Stimulated activated CD8-positive, alpha-beta memory T cell treated with anti-CD3 and anti-CD28 coated beads, Interleukin-4, amount 100 ng/mL, for 48 hours (primary cell): Measurements from ENCODE around the gene TNIK.
A peak's percentile ranks its signal among the peaks of the same experiment; 100 is the strongest.
"Not testable (repeated sequence)": the region's sequence is repeated elsewhere in the genome, so short reads cannot be mapped to it uniquely, and the experiment has no call there.

Source experiments
- DNase-seq: peaks from one replicate; pipeline ENCODE4 v3.0.0-alpha.2; 2020

The TNIK gene

DNA sequence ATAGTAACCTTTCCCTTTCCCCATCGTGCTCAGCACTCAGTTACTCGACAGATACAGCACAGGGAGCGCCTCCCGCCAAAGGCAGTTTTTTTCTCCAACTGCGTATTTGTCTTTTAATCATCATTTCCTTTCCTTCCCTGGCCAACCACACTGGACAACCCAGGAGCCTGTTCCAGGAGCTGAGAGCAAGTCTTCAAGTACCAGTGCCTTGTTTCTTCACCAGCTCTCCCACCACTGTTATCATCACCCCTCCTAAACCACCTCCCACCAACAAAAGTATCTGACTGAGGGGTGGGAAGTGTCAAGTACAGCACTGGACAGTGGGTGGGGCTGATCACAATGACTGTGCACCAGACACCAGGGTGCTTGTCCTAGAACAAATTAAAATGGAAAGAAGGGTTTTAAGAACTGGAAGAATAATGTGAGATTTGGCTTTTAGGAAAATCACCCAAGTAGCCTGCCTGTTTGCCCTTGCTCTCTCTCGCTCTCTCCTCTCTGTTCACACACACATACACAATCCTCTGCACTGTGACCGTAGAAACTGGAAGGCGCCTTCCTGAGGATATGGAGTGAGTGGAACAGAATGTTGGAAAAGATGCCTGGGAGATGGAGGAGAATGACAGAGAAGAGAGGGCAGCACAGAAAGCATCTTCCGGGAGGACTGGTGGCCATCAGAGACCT is 126.3 kb downstream of the TNIK start:
- no peak for DNase-seq

DNA sequence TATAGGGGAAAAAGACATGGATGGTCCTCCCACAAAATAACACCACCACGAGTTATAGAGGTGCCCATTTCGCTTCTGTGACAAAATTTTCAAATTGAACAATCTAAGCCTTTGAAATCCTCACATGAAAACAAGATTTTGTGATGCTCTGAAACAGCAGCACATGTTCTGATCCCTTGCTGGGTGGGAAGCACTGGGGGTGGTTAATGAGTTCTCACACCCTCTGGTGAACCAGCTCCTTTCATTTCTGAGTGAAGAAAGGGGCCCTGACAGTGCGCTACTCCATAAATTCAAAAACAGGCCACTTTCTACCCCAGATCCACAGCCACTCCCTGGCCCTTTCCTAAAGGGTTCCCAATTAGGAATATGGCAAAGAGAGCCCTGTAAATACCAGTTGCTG is 129.3 kb downstream of the TNIK start:
- no peak for DNase-seq

DNA sequence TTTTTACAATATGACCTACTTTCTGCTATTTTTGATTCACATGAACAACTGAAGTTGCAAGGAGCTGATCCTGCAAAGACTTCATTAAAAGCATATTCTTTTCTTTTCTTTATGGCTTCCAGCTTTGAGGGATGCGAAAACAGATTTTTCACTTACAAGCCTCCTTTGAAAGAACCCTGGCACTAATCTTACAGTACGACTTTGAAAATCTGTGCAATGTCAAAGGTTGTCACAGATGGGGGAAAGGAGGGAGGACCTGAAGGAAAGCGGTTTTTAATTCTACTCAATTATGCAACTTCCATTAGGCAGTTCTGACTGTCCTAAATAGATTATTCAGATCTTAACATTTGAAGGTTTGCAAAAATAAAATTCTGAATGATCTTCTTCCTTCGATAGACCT is 130.5 kb downstream of the TNIK start:
- no peak for DNase-seq

DNA sequence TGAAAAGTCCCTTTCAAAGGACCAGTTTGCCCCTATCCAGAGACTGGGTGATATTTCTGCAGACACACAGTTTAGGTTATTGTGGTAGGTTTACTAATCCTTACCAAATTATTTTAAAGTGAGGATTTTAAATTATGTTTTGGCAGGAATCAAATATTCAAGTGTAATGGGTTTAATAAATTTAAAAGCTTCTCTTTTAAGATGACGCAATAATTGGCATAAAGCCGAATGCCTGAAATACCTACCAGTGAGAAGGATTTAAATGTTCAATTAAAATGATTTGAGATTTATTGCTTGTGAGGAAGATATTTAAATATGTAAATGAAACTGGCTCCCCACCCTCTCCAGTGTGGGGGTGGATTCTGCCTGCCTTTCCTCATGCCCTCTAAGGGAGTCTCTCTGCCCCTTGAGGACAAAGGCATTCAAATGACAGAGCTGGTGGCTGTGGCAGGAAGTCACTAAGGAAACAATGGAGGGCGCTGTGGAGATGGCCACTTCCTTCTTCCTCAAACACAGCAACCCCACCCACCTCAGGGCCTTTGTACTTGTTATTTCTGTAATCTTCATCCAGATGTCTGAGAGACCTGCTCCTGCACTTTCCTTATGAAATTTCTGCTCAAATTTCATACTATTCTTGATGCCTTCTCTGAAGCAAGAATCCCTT is 131.7 kb downstream of the TNIK start:
- peak; percentile 48 for DNase-seq

DNA sequence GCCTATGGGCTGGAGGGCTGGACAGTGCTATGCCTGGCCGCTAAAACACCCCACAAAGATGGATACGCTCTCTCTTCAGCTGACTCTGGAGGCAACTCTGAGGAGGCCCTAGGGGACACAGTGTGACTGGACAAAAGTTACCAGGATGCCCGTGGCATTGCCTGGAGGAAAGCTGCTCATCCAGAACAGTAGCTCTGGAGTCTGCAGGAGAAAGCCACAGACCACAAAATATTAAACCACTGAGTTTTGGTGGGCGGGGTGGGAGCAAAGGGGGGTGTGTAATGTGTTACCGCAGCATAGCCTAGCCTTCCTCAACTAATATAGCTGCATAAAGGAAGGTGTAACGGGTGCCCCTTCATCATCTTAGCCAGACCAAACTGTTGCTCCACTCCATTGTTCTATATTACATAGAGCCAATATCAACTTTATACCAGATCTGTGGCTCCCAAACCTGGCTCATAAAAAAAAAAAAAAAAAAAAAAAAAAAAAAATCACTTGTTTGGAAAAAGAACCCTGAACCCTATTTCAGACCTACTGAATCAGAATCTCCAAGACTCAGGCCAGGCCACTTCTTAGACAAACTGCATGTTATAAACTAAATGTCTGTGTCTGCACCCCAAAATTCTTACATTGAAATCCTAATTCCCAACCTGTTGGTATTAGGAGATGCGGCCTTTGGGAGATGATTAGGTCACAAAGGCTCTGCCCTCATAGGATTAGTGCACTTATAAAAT is 132.6 kb downstream of the TNIK start:
- no peak for DNase-seq

DNA sequence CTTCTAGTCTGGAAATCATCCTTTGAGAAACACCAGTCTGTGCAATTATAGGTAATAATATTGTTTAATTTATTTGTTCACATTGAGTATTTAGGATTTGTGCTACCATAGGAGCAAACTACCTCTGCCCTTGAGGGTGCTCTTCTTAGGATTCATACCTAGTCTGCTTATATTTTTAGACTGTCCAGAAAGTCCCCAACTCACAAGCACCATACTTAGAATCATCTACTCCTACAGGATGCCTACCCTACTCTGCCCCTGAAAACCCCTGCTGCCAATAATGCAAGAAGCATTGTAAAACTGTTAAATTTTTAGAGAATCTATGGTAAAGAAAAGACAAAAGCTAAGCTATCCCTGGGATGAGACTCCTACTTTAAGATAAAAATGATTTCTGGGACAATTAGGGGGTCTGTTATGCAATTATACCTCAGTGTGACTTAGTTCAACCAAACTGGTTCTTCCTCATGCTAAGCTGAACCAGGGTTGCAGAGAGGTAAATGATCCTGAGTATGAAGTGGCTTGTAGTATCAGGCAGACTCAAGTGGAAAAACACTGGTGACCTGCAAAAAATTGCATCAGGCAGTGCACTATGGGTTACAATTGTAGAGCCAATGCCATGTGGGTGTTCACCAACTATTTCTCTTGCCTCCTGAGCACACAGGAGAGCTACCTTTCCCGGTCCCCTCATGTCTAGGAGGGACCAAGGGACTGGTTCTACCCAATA is 133.3 kb downstream of the TNIK start:
- DNase-seq: no peak

DNA sequence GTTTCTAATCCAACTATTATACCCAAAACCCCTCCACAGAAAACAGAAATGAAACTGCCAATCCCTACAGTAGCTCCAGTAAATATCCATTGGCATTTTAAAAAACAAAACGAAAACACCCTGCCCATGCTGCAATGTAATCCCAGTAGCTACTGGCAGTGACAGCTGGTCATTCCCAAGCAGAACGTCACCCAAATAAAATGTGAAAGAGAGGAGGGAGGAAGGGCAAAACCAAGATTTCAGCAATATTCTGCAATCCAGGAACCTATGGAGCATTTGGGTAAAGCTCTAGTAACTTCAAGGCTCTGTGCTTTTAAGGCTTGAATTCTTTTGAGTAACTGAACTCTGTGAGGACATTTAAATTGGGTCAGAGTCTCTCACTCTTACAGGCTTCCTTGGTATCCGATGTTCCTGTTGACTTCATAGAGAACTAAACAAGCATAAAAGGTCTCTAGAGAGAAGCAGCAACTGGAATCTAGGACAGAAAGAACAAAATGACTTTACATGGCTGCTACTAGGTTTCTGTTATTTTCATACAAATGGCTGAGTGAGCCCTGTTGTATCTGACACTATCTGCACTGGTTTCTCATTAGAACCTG is 136.2 kb downstream of the TNIK start:
- no peak for DNase-seq

DNA sequence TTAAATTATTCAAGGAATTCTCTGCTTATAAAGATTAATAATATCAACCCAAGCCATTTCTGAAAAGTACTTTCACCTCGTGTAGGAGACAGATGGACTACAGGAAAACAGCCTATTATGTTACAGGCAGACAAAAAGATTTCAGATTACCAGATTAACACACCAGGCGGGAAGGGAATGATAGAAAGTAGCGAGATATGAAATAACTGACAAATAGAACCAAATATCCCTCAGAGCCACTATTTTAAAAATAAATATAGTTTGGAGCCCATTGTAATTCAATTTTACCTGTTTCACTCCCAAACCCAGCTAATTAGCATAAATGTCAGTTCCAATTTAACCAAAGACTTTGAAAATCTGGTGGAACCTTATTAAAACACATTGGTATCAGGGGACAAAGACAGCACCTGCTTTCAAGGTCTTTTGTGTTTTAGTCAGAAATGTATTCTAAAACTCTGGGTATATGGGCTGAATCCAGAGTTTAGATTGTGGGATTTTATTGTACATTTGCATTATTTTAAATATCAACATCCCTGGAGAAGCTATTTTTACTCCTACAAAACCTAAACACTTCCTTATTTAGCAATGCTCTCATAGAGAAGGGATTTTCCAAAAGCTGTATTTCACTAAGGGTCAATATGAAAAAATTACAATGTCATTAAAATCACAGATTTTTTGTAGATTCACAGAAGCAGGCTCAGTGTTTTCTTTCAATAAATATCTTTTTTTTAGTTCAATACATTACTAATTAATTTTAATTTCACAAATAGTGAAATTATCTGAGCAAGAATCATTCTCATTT is 138.4 kb downstream of the TNIK start:
- DNase-seq: no peak

DNA sequence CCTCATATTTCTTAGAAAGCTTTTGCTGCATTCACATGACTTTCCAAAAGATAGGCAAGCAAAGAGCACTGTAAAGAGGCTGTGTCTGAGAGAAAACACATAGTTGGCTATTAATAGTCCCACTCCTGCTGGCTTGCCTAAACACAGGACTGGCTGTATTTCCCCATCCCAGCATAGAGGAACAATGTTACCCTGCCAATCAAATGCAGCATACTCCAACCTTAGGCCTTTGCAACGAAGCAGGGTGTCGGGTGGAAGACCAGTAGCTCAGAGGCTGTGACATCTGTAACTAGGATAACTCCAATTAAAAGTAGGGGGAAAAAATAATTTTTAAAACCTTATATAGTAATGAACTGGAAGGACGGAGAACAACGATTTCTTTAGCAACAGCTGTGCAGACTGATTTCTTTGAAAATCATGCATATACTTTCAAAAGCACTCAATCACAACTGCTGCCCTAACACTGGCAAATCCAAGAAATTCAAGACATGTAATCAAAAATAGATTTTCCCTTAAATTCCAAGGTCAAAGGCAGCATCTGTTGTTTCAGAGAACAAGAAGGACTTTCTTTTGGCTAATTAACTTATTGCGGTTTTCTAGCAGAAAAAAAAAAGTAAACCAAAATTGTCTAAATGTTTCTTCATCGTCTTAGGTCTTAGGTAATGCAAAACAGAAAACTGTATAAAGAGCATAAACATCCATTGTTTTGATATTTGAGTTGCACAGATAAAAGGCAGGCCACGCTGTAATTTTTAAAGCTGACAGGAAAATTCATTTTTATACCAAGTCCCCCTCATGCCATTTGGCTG is 139.3 kb downstream of the TNIK start:
- no peak for DNase-seq

DNA sequence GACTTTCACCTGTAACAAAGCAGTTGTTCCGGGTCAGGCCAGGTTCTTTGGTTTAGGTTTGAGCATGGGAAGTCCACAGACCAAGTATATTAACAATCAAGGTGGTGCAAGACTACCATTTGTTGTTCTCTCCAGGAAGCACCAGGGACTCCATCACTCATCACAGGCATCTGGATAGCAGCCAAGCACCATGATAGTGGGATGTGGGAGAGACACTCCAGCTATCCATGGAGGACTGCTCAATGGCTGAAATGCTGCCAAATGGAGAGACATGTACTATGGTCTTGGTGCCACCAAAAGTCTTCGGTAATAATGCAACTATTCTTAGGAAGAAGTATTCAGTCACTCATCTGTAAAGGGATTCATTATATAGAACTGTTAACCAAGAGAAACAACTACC is 143.0 kb downstream of the TNIK start:
- DNase-seq: no peak

DNA sequence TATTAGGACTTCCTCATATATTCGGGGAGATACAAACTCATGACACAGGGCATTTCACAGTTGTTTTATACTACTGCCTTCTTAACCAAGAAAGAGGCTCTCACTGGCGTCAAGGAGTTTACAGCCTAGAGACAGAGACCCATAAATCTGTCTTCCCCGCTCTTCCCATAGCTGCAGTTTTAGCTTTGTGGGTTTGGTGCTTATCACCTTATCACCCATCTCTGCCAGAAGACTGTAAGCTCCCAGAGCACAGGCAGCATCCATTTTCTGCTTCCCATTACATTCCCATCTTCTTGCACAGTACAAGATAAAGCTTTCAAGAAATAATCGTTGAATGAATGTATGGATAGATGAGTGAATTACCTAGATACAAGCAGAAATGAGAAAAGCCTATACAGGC is 144.3 kb downstream of the TNIK start:
- no peak for DNase-seq

DNA sequence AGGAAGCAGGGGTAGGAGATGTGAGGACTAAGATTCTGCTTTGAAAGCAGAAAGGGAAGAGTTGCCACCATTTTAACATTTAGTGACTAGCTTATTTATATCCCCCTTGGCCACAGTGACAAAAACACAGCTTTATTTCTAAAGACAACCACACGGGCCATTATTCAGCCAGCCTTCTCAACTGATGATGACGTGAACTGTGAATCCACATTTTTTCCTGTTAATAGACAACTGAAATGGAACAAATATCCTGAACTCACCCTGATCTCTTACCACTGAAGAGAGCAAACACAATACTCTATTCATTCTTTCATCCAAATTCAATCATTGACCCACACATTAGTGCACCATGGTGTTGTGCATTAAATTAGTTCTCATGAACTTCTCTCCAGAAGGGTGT is 145.1 kb downstream of the TNIK start:
- DNase-seq: no peak

DNA sequence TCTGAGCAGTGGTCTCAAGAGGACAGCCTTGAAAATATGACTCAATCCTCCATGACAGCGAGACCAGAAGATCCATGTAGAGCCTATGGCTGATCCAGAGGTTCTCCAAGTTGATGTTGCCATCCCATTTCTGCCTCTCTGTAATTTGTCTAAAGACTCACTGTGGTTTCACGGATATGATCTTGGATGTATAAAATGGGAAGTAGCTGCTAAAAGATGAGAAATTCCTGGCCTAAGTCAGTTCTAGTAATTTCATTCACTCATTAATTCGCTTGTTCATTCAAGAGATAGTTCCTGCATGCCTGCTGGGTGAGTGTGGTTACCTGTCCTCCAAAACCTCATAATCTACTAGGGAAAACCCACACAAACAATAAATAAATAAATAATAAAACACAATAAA is 145.9 kb downstream of the TNIK start:
- no peak for DNase-seq

DNA sequence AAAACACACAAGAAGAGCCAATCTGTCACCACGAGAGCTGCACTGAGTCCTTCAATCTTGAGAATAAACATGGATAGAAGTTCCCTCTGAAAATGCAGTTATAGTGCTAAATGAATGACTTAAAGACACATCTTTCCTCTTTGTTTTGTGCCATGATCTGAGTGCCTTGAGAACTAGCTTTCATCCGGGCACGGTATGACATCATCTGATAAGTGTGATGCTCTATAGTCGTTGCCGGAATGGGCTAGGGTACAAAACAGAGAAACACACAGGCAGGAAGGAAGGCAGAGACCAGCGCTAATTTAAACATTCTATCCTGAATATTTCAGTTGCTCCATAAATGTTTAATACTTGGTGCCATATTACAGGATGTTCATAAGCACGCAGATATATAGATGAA is 146.5 kb downstream of the TNIK start:
- DNase-seq: no peak

DNA sequence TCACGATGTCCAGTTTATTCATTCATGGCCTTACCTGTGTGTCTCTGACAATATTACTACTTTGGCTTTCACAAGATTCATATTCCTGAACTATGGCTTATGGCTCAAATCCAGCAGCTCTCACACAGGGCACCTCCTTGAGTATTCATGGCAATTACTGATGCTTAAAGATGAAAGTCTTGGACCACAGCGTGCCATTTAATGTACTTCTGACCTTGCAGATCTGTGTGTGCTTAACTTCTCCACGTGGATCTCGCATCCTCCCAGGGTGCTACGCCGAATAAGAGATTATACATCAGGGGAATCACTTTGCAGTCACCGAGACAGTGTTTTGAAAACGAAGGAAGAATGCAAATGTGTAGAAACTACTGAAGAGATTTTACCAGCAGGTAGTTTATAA is 147.5 kb downstream of the TNIK start:
- no peak for DNase-seq

DNA sequence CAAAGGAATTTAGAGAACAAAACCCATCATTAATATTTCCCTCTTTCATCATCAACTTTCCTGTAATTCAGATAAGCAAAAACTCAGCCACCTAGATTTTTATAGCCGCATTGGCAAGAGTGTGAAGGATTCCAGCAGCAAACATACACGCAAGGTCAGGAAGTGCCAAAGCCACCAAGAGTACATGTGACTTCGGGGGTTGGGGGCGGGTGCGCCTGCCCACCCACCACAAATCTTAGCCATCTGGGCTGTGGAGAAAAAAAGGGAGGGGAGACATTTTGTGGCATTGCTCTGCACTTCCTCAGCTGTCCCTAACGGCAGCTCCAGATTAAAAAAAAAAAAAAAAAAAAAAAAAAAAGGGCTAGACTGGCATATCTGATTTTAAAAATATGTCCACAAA is 148.4 kb downstream of the TNIK start:
- no peak for DNase-seq

DNA sequence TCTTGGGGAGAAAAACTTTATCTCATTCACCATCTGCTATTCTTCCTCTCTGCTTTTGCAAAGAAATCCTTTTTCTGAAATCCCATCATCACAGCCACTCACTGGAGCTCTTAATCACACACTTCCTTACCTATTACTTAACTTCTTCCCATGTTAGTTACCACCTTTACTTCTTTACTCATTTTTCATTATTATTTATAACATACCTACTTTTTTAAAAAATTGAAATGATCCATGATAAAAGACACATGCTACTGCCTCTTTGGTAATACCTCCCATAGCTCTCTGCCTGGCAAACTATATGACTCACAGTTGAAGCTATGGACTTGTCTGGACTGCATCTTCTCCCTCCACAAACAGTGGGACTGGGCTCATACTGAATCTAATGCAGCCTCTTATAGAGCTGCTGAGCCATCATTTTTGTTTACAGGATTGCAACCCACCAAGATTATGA is 150.3 kb downstream of the TNIK start:
- no peak for DNase-seq

DNA sequence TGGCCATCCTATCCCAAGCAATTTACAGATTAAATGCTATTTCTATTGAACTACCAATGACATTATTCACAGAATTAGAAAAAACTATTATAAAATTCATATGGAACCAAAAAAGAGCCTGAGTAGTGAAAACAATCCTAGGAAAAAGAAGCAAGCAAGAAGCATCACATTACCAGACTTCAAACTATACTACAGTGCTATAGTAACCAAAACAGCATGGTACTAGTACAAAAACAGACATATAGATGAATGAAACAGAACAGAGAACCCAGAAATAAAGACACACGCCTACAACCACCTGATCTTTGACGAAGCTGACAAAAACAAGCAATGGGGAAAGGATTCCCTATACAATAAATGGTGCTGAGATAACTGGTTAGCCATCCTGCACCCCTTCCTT is 152.2 kb downstream of the TNIK start:
- no peak for DNase-seq

DNA sequence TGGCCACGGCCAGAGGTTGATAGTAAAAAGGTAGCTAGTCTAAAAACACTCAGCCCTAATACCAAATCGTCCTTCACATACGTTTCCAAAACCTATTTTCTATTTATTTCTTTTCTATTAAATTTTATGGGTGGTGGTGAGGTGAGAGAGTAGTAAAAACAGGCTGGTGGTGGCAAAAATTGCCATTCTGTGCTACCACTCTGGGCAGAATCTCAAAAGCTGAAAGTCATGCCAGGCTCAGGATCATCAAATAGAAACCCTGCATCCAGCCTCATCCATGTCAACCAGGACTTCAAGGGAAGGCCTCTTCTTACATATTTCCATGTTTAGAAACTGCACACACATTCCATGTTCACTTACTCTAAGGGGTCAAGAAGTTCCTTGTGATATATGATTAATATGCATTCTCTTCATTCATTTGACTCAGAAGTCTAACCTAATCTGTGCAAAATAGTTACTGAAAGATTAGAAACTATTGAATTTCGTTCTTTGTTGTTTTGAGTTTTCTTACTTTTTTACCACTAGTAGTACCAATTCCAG is 153.1 kb downstream of the TNIK start:
- no peak for DNase-seq

DNA sequence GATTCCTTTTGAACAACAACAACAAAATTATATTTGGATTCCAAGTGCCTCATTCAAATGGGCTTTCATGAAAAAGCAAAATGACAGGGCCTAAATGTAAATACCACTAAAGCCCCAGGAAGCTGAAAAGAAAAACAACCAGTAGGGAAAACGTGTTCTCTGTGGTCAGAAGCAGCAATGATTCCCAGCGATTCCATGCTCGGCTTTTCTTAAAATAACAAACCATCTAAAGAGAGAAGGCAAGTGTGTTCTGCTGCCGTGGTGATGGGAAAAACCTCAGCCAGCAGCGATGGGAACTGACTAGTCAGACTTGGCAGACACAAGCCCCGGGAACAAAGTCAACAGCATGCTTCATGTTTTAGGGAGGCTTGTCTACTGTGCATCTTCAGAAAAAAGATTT is 153.6 kb downstream of the TNIK start:
- no peak for DNase-seq

DNA sequence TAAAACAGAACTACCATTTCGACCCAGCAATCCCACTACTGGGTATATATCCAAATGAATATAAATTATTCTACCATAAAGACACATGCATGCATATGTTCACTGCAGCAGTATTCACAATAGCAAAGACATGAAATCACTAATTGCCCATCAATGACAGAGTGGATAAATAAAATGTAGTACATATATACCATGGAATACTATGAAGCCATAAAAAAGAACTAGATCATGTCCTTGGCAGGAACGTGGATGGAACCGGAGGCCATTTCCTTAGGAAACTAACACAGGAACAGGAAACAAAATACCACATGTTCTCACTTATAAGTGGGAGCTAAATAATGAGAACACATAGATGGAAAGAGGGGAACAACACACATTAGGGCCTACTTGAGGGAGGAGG is 154.4 kb downstream of the TNIK start:
- DNase-seq: not testable (repeated sequence)
